Mammary epithelial cell (primary cell): Measurements from ENCODE around the gene IGF2R.

Experiments used
- EZH2 ChIP-seq: IDR thresholded peaks from 2 replicates; pipeline ENCODE4 v1.6.1; 2012; ENCODE audit warnings: low read length, inconsistent platforms, borderline replicate concordance
- TF ChIP-seq, protein P1 (sequence below), 2 donors: IDR thresholded peaks in 1 of 2; conservative IDR thresholded peaks in 1 of 2; 2 replicates each; pipeline ENCODE4 v1.5.1; 2011 to 2012; ENCODE audit warnings: inconsistent platforms in 2 of 2, low read length in 2 of 2, mild to moderate bottlenecking in 2 of 2, control low read depth in 1 of 2, low read depth in 1 of 2; ENCODE audit not compliant: insufficient read depth in 1 of 2; ENCODE audit errors: extremely low read depth in 1 of 2

DNA sequence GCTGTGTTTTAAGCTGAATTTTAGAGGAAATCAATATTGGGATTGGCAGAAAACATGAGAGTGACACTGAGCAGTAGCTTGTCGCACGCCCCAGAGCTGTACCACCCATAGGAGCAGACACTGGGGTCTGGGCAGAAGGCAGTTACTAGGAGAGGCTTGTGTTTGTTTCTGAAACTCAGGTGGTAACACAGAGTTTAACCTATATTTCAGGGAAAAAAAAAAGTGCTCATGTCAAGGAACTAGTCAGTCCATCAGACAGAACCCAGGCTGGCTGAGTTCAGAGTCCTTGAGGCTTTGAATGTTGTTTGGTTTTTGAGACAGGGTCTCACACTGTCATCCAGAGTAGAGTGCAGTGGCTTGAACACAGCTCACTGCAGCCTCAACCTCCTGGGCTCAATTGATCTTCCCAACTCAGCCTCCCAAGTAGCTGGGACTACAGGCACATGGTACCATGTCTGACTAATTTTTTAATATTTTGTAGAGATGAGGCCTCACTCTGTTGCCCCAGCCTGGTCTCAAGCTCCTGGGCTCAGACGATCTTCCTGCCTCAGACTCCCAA lies 159.3 kb downstream of the IGF2R start:
- TF ChIP-seq, protein P1, sequence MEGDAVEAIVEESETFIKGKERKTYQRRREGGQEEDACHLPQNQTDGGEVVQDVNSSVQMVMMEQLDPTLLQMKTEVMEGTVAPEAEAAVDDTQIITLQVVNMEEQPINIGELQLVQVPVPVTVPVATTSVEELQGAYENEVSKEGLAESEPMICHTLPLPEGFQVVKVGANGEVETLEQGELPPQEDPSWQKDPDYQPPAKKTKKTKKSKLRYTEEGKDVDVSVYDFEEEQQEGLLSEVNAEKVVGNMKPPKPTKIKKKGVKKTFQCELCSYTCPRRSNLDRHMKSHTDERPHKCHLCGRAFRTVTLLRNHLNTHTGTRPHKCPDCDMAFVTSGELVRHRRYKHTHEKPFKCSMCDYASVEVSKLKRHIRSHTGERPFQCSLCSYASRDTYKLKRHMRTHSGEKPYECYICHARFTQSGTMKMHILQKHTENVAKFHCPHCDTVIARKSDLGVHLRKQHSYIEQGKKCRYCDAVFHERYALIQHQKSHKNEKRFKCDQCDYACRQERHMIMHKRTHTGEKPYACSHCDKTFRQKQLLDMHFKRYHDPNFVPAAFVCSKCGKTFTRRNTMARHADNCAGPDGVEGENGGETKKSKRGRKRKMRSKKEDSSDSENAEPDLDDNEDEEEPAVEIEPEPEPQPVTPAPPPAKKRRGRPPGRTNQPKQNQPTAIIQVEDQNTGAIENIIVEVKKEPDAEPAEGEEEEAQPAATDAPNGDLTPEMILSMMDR (conservative IDR thresholded peaks at IDR 0.05 in 1 of 2, IDR thresholded peaks at IDR 0.05 in 1 of 2; ENCODE audit: extremely low read depth in 1 of 2, insufficient read depth in 1 of 2, low read depth in 1 of 2, low read length in 2 of 2): no peak
- TF ChIP-seq EZH2: no peak
